HG03139 (cell line): ENCODE results near the gene STAP2.
"Not testable (repeated sequence)": the region's sequence is repeated elsewhere in the genome, so short reads cannot be mapped to it uniquely, and the experiment has no call there.

Source experiments
- ATAC-seq: cut with Tn5 transposase; IDR thresholded peaks from one replicate; pipeline ENCODE4 v1.9.1; 2021; ENCODE audit not compliant: unreplicated experiment

STAP2 gene

GRCh38 chr19:4274321-4274686, 64.3 kb downstream of the STAP2 start:
- ATAC-seq = not testable (repeated sequence)
